CD4-positive, alpha-beta T cell treated with Interferon alpha-2 for 1 hour (primary cell): ENCODE measurements around the gene ZMIZ1.

Experiments used
- DNase-seq, 2 donors: peaks; one replicate each; pipeline ENCODE4 v3.0.0-alpha.2; 2020 to 2022

Gene ZMIZ1

GRCh38 chr10:79239275-79239779 lies 170.6 kb downstream of the ZMIZ1 start:
- DNase-seq = peak in 1 of 2 donors; percentile 50

- DNase-seq = no peak
Observed at GRCh38 chr10:79239924-79240581, 171.3 kb downstream of the ZMIZ1 start.

GRCh38 chr10:79241629-79241989 lies 172.8 kb downstream of the ZMIZ1 start:
- no peak for DNase-seq

GRCh38 chr10:79241990-79242619 lies 173.3 kb downstream of the ZMIZ1 start:
- peak; percentile 46 to 59 for DNase-seq

- peak; percentile 37 to 48 for DNase-seq
Observed at GRCh38 chr10:79242620-79243152, 173.9 kb downstream of the ZMIZ1 start.

GRCh38 chr10:79243181-79244067 lies 174.7 kb downstream of the ZMIZ1 start:
- DNase-seq = peak; percentile 54 to 56

GRCh38 chr10:79244068-79244442 lies 175.3 kb downstream of the ZMIZ1 start:
- DNase-seq = no peak

- peak; percentile 40 to 46 for DNase-seq
Observed at GRCh38 chr10:79244841-79245504, 176.2 kb downstream of the ZMIZ1 start.

GRCh38 chr10:79245539-79246208 lies 176.9 kb downstream of the ZMIZ1 start:
- no peak for DNase-seq

- DNase-seq = no peak
Observed at GRCh38 chr10:79246209-79246581, 177.4 kb downstream of the ZMIZ1 start.

GRCh38 chr10:79246606-79247275 lies 178.0 kb downstream of the ZMIZ1 start:
- DNase-seq = no peak

GRCh38 chr10:79247373-79248137 lies 178.8 kb downstream of the ZMIZ1 start:
- DNase-seq = no peak

- peak; percentile 36 to 67 for DNase-seq
Observed at GRCh38 chr10:79248341-79249185, 179.8 kb downstream of the ZMIZ1 start.

GRCh38 chr10:79249186-79250121 lies 180.7 kb downstream of the ZMIZ1 start:
- peak in 1 of 2 donors; percentile 26 for DNase-seq

GRCh38 chr10:79250259-79250658 lies 181.5 kb downstream of the ZMIZ1 start:
- DNase-seq = peak; percentile 25 to 64

- DNase-seq = no peak
Observed at GRCh38 chr10:79252450-79252849, 183.7 kb downstream of the ZMIZ1 start.

- no peak for DNase-seq
Observed at GRCh38 chr10:79252971-79253370, 184.2 kb downstream of the ZMIZ1 start.

GRCh38 chr10:79253704-79254103 lies 184.9 kb downstream of the ZMIZ1 start:
- no peak for DNase-seq
